Endothelial cell of umbilical vein (primary cell): Measurements from ENCODE around the gene BRF1. TPM values are rescaled to one million over a fixed set of nuclear protein-coding genes. Genes with fewer than 3 reads are reported as not detected.

ENCODE experiments used
- BruUV-seq: library from RNA; stranded (reverse); fragments of 400-500 nt; replicated peaks from 2 replicates; lab custom pipeline; 2021; lab: Mats Ljungman, UMichigan
- CTCF ChIA-PET: fragments of 300-600, 350-600 bp; sonication (Branson Sonifier 250); formaldehyde crosslinking; loops from one replicate; lab custom pipeline; 2021; ENCODE audit warnings: antibody characterized with exemption, inconsistent platforms; lab: Charles Lee
- POLR2A ChIA-PET: fragments of 300-600, 350-600 bp; sonication (Branson Sonifier 250); formaldehyde crosslinking; loops from one replicate; lab custom pipeline; 2021; ENCODE audit warnings: antibody characterized with exemption, inconsistent platforms; lab: Charles Lee
- DNase-seq: peaks from one replicate; pipeline ENCODE4 v3.0.0-alpha.2; 2011; ENCODE audit warnings: low read depth, low spot score
- FAIRE-seq: peaks from 2 replicates; lab custom pipeline; 2011; peaks lifted over from hg19 to GRCh38; lab: Jason Lieb, UNC
- H2AFZ ChIP-seq: 2 replicates; pipeline ENCODE4 v1.6.0; 2012; ENCODE audit warnings: low read depth, low read length, control low read depth, inconsistent platforms
- H3K27ac ChIP-seq: 2 replicates; pipeline ENCODE4 v1.5.1; 2011; ENCODE audit warnings: low read depth, mild to moderate bottlenecking, control low read depth, low read length, moderate library complexity; ENCODE audit not compliant: insufficient read depth
- H3K27me3 ChIP-seq, 2 experiments: 2 replicates each; pipeline versions ENCODE4 v1.6.0 to v1.6.1; 2011; ENCODE audit warnings: low read length in 2 of 2, mixed read lengths in 1 of 2; ENCODE audit not compliant: control insufficient read depth in 2 of 2, insufficient read depth in 2 of 2
- H3K36me3 ChIP-seq, 2 experiments: 2 replicates in 1 of 2; 3 replicates in 1 of 2; pipeline ENCODE4 v1.5.1; 2011; ENCODE audit warnings: low read length in 2 of 2, mild to moderate bottlenecking in 1 of 2, moderate library complexity in 1 of 2; ENCODE audit not compliant: control insufficient read depth in 2 of 2, insufficient read depth in 2 of 2; ENCODE audit errors: extremely low read depth in 1 of 2
- H3K4me1 ChIP-seq: 3 replicates; pipeline ENCODE4 v1.5.1; 2011; ENCODE audit warnings: mild to moderate bottlenecking, low read length; ENCODE audit not compliant: control insufficient read depth, insufficient read depth; ENCODE audit errors: extremely low read depth
- H3K4me2 ChIP-seq: 2 replicates; pipeline ENCODE4 v1.6.1; 2011; ENCODE audit warnings: low read length, control low read depth, mixed read lengths; ENCODE audit not compliant: insufficient read depth
- H3K4me3 ChIP-seq, 3 experiments: fragments of 200-600 bp in 1 of 3; sonication (generic), shearing (Covaris generic) in 1 of 3; replicated peaks in 1 of 3; 2 replicates each; pipeline ENCODE4 v1.5.1; 2011 to 2016; ENCODE audit warnings: control low read depth in 3 of 3, low read length in 3 of 3, mild to moderate bottlenecking in 2 of 3, inconsistent platforms in 1 of 3, low read depth in 1 of 3, moderate library complexity in 1 of 3; ENCODE audit not compliant: insufficient read depth in 1 of 3
- H3K79me2 ChIP-seq: 2 replicates; pipeline ENCODE4 v1.6.0; 2012; ENCODE audit warnings: low read length, inconsistent platforms; ENCODE audit not compliant: control insufficient read depth, insufficient read depth
- H3K9ac ChIP-seq: replicated peaks from 2 replicates; pipeline ENCODE3; 2011; ENCODE audit warnings: low read length, control low read depth; ENCODE audit not compliant: insufficient read depth; ENCODE audit errors: extremely low read depth
- H3K9me1 ChIP-seq: replicated peaks from 3 replicates; pipeline ENCODE4 v1.6.0; 2011; ENCODE audit warnings: mild to moderate bottlenecking, low read length; ENCODE audit not compliant: control insufficient read depth, insufficient read depth; ENCODE audit errors: extremely low read depth
- H3K9me3 ChIP-seq: replicated peaks from 2 replicates; pipeline ENCODE4 v1.5.1; 2012; ENCODE audit warnings: low read length, inconsistent platforms; ENCODE audit not compliant: control insufficient read depth, insufficient read depth
- H4K20me1 ChIP-seq: replicated peaks from 2 replicates; pipeline ENCODE3; 2011; ENCODE audit warnings: mild to moderate bottlenecking, low read length; ENCODE audit not compliant: control insufficient read depth, insufficient read depth; ENCODE audit errors: extremely low read depth
- CTCF ChIP-seq, 2 donors: IDR thresholded peaks; 1 replicate in 1 of 2; 2 replicates in 1 of 2; pipeline ENCODE4 v1.5.1; 2011; ENCODE audit warnings: low read length in 2 of 2, mild to moderate bottlenecking in 2 of 2, moderate library complexity in 2 of 2, control low read depth in 1 of 2, inconsistent platforms in 1 of 2, low read depth in 1 of 2; ENCODE audit not compliant: insufficient read depth in 1 of 2; ENCODE audit errors: extremely low read depth in 1 of 2
- EZH2 ChIP-seq: IDR thresholded peaks from 2 replicates; pipeline ENCODE4 v1.6.1; 2012; ENCODE audit warnings: borderline replicate concordance, low read depth, mild to moderate bottlenecking, moderate library complexity, low read length, inconsistent platforms; ENCODE audit not compliant: severe bottlenecking
- FOS ChIP-seq: IDR thresholded peaks from 2 replicates; pipeline ENCODE4 v1.6.1; 2011; ENCODE audit warnings: mild to moderate bottlenecking, low read length, moderate library complexity, borderline replicate concordance; ENCODE audit not compliant: insufficient read depth
- GATA2 ChIP-seq: IDR thresholded peaks from 2 replicates; pipeline ENCODE4 v1.7.0; 2011; ENCODE audit warnings: low read depth, mild to moderate bottlenecking, moderate library complexity, mixed read lengths, low read length; ENCODE audit not compliant: insufficient read length, insufficient read depth
- JUN ChIP-seq: IDR thresholded peaks from 2 replicates; pipeline ENCODE4 v1.6.1; 2011; ENCODE audit warnings: borderline replicate concordance, low read depth; ENCODE audit not compliant: insufficient read length, insufficient read depth
- MYC ChIP-seq: IDR thresholded peaks from one replicate; pipeline ENCODE4 v1.6.1; 2011; ENCODE audit warnings: mild to moderate bottlenecking, low read depth, low read length
- POLR2A ChIP-seq: IDR thresholded peaks from 2 replicates; pipeline ENCODE4 v1.6.1; 2012; ENCODE audit warnings: low read depth, mild to moderate bottlenecking, control low read depth, low read length
- POLR2AphosphoS5 ChIP-seq: IDR thresholded peaks from 2 replicates; pipeline ENCODE4 v1.6.1; 2012; ENCODE audit warnings: low read depth, mild to moderate bottlenecking, control low read depth, low read length, moderate library complexity; ENCODE audit not compliant: insufficient read depth
- dilution Hi-C: fragments of 300-500 bp; cut with MboI; formaldehyde crosslinking; loops from one replicate; pipeline ENCODE4 v1.15.0; 2019; ENCODE audit warnings: low sequenced_read_pairs; ENCODE audit not compliant: extremely low pct_ligation_motif_present
- intact Hi-C: fragments of 100-400 bp; cut with micrococcal nuclease; formaldehyde crosslinking; loops from one replicate; pipeline ENCODE4 v1.10.0; 2022
- polyA plus RNA-seq, 4 experiments: library from polyadenylated mRNA; depleted of rRNA in 3 of 4; stranded (reverse) in 3 of 4; unstranded in 1 of 4; fragments of >200 nt; gene quantifications; 2 replicates each; pipeline versions ENCODE4 v1.2.1 to v1.2.3, GENCODE V29; 2011 to 2012; ENCODE audit warnings: missing spikeins in 1 of 4
- total RNA-seq: library from RNA; stranded (reverse); gene quantifications from 2 replicates; pipeline ENCODE4 v1.2.3, GENCODE V29; 2021
- TF ChIP-seq, protein P1 (sequence below): IDR thresholded peaks from 2 replicates; pipeline ENCODE4 v1.6.1; 2011; ENCODE audit not compliant: insufficient read depth, insufficient read length

BRF1 gene
- total and polyA plus RNA-seq, 2 donors (not counting 3 experiments of a cell fraction or from before 2014, with no cell fraction given) = 19.0 to 47.2 TPM

DNA sequence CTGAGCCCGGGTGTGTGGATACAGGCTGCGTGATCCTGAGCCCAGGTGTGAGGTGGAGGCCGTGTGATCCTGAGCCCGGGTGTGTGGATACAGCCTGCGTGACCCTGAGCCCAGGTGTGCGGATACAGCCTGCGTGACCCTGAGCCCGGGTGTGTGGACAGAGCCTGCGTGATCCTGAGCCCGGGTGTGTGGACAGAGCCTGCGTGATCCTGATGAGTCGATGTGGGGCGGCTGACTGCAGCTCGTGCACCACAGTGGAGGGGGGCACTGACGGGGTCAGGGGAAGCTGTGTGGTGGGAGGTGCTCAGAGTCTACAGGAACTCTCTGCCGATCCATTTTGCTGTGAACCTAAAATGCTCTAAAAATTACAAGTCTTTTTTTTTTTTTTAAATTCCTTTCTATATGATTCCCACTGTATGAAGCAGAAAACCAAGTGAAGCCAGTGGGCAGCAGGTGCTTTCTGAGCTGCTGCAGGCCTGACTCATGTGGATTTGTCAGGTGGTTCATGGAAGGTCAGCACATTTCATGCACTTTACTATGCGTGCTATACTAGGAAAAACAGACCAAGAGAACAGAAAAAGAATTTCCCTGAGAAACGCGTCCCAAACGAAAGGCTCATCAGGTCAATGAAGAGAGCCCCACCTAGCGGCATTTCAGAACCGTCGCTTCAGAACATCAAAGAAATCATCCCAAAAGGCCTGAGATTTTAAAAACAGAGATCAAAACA, 19.3 kb downstream of the BRF1 start:
- Histone ChIP-seq H3K9ac (no peak overlapping the region), H3K27ac (no peak overlapping the region), H3K4me1 (peaks cover 11% of the 10 kb centered on the region), H3K79me2 (peaks cover 7% of the 10 kb centered on the region), H3K9me3 (no peaks in the 10 kb centered on the region), H3K4me3 (no peak overlapping the region), H3K9me1 (no peaks in the 10 kb centered on the region), H3K27me3 (no peaks in the 10 kb centered on the region), H3K4me2 (no peak overlapping the region), H2AFZ (no peak overlapping the region), H3K36me3 (peaks cover 0 to 5% of the 10 kb centered on the region in 2 experiments), H4K20me1 (no peaks in the 10 kb centered on the region)
- BruUV-seq = no TSS peak
- CTCF ChIA-PET = interaction anchor here (1.4 to 2.4 kb wide), 3 partner anchors 71 to 191 kb away, joined by 4 to 16 read pairs (median 6); partner anchors contain the start of gene JAG2
- POLR2A ChIA-PET = no interaction called here
- dilution Hi-C loops (no loop called here), intact Hi-C loops (loop anchor here (1.0 kb wide), 2 partner anchors 78 to 112 kb away; no protein-coding TSS in a partner anchor)
- TF ChIP-seq POLR2AphosphoS5 = no peak
- peak; percentile 63 to 67 for TF ChIP-seq CTCF (IDR thresholded peaks at IDR 0.05; ENCODE audit: extremely low read depth in 1 of 2, insufficient read depth in 1 of 2, low read depth in 1 of 2, low read length in 2 of 2)
- DNase-seq (peak; percentile 61), FAIRE-seq (peak; percentile 85)

- H3K27ac ChIP-seq = no peak overlapping the region
- intact Hi-C loops = no loop called here
- no peak for FAIRE-seq
- BruUV-seq = no TSS peak
- H3K4me1 ChIP-seq = peaks cover 11% of the 10 kb centered on the region
- no peaks in the 10 kb centered on the region for H3K9me3 ChIP-seq
- peaks cover 0 to 5% of the 10 kb centered on the region in 2 experiments for H3K36me3 ChIP-seq
- H3K9me1 ChIP-seq = no peaks in the 10 kb centered on the region
- no peaks in the 10 kb centered on the region for H3K27me3 ChIP-seq
- no peak overlapping the region for H3K4me3 ChIP-seq
- H3K79me2 ChIP-seq = peaks cover 7% of the 10 kb centered on the region
- DNase-seq = no peak
- CTCF ChIA-PET = interaction anchor here (1.0 to 1.6 kb wide), 2 partner anchors 111 to 190 kb away, joined by 3 to 8 read pairs; no protein-coding TSS in a partner anchor
- dilution Hi-C loops = no loop called here
- H2AFZ ChIP-seq = no peak overlapping the region
- H4K20me1 ChIP-seq = no peaks in the 10 kb centered on the region
- H3K4me2 ChIP-seq = no peak overlapping the region
- POLR2A ChIA-PET = no interaction called here
- TF ChIP-seq JUN = no peak
- TF ChIP-seq EZH2 = no peak
- TF ChIP-seq MYC = no peak
- no peak for TF ChIP-seq CTCF (IDR thresholded peaks at IDR 0.05; ENCODE audit: extremely low read depth in 1 of 2, insufficient read depth in 1 of 2, low read depth in 1 of 2, low read length in 2 of 2)
- no peak for TF ChIP-seq POLR2AphosphoS5
- no peak for TF ChIP-seq POLR2A
- no peak for TF ChIP-seq FOS
- TF ChIP-seq, protein P1, sequence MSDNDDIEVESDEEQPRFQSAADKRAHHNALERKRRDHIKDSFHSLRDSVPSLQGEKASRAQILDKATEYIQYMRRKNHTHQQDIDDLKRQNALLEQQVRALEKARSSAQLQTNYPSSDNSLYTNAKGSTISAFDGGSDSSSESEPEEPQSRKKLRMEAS = no peak
- TF ChIP-seq GATA2 = no peak
- no peak overlapping the region for H3K9ac ChIP-seq
Measured at GRCh38 chr14:105280525-105280924, 20.3 kb downstream of the BRF1 start.
